Fibroblast of pulmonary artery (primary cell): ENCODE measurements around the gene RNF32.
"Not testable (repeated sequence)": the region's sequence is repeated elsewhere in the genome, so short reads cannot be mapped to it uniquely, and the experiment has no call there.

Source experiments
- DNase-seq: peaks from one replicate; pipeline ENCODE4 v3.0.0-alpha.2; 2010; ENCODE audit warnings: low read depth
- H3K4me3 ChIP-seq: replicated peaks from 2 replicates; pipeline ENCODE4 v1.5.1; 2011; ENCODE audit warnings: low read depth, mild to moderate bottlenecking, control low read depth, low read length, moderate library complexity
- CTCF ChIP-seq: IDR thresholded peaks from 2 replicates; pipeline ENCODE4 v1.5.1; 2011; ENCODE audit warnings: mild to moderate bottlenecking, control low read depth, low read length, inconsistent platforms; ENCODE audit errors: missing control alignments

RNF32 gene

GRCh38 chr7:156635529-156636385 lies 4.8 kb upstream of the RNF32 start:
- TF ChIP-seq CTCF, result no peak
- DNase-seq, result no peak

GRCh38 chr7:156637093-156637492 lies 3.5 kb upstream of the RNF32 start:
- DNase-seq, H3K4me3 ChIP-seq: not testable (repeated sequence)

More at GRCh38 chr7:156635529-156636385, 4.8 kb upstream of the RNF32 start:
- H3K4me3 ChIP-seq, result no peak overlapping the region

- no peak for DNase-seq
- H3K4me3 ChIP-seq, result no peak overlapping the region
Observed at GRCh38 chr7:156638443-156639077, 2.0 kb upstream of the RNF32 start.

GRCh38 chr7:156639426-156640256 lies 933 bp upstream of the RNF32 start:
- no peak for TF ChIP-seq CTCF
- peak overlapping the region; percentile 74 for H3K4me3 ChIP-seq
- no peak for DNase-seq

More at GRCh38 chr7:156638443-156639077, 2.0 kb upstream of the RNF32 start:
- TF ChIP-seq CTCF, result no peak

- peak; percentile 28 for DNase-seq
- H3K4me3 ChIP-seq, result peak overlapping the region; percentile 74
- TF ChIP-seq CTCF, result no peak
Observed at GRCh38 chr7:156640949-156641485, 443 bp downstream of the RNF32 start.

- no peak overlapping the region for H3K4me3 ChIP-seq
- TF ChIP-seq CTCF, result no peak
- no peak for DNase-seq
Observed at GRCh38 chr7:156642306-156643045, 1.9 kb downstream of the RNF32 start.

- H3K4me3 ChIP-seq, DNase-seq: not testable (repeated sequence)
Observed at GRCh38 chr7:156647330-156647729, 6.8 kb downstream of the RNF32 start.
